Prostate gland (tissue), 2 donors: Measurements from ENCODE around the gene METTL4. TPM values are rescaled to one million over a fixed set of nuclear protein-coding genes. Genes with fewer than 3 reads are reported as not detected.
"Not testable (repeated sequence)": the region's sequence is repeated elsewhere in the genome, so short reads cannot be mapped to it uniquely, and the experiment has no call there.

Source experiments
- DNase-seq: peaks from one replicate; pipeline ENCODE4 v3.0.0-alpha.2; 2019; ENCODE audit warnings: low spot score
- H3K27ac ChIP-seq, 2 donors: fragments of 200-600 bp; sonication (generic); 2 replicates each; pipeline ENCODE4 v1.5.1; 2017 to 2019
- H3K27me3 ChIP-seq: fragments of 200-600 bp; sonication (generic); replicated peaks from 2 replicates; pipeline ENCODE4 v1.5.1; 2019; ENCODE audit not compliant: insufficient read depth
- H3K36me3 ChIP-seq, 2 donors: fragments of 200-600 bp; sonication (generic); 1 replicate in 1 of 2; 2 replicates in 1 of 2; pipeline versions ENCODE4 v1.5.1 to v1.8.1; 2017 to 2019
- H3K4me1 ChIP-seq: fragments of 200-600 bp; sonication (generic); replicated peaks from 2 replicates; pipeline ENCODE4 v1.5.1; 2019
- H3K4me3 ChIP-seq, 2 donors: fragments of 200-600 bp; sonication (generic); 2 replicates each; pipeline ENCODE4 v1.5.1; 2017 to 2019
- H3K9me3 ChIP-seq: fragments of 200-600 bp; sonication (generic); 2 replicates; pipeline ENCODE4 v1.5.1; 2017
- CTCF ChIP-seq, 4 experiments: fragments of 200-600 bp in 2 of 4; fragments of 450-650 bp in 2 of 4; sonication (generic) in 2 of 4; IDR thresholded peaks; 1 replicate in 3 of 4; 2 replicates in 1 of 4; pipeline ENCODE4 v1.5.1; 2016 to 2019; ENCODE audit warnings: antibody characterized with exemption in 4 of 4, mild to moderate bottlenecking in 2 of 4, moderate library complexity in 2 of 4
- POLR2A ChIP-seq: fragments of 450-650 bp; IDR thresholded peaks from one replicate; pipeline ENCODE4 v1.6.1; 2016; ENCODE audit warnings: antibody characterized with exemption, mild to moderate bottlenecking
- POLR2AphosphoS5 ChIP-seq: sonication (generic); formaldehyde crosslinking; IDR thresholded peaks from one replicate; pipeline ENCODE4 v1.6.1; 2017; ENCODE audit warnings: antibody characterized with exemption
- WGBS: methylation state at CpG from one replicate; pipeline ENCODE4 v1.1.5; 2018; 5-methylcytosine and 5-hydroxymethylcytosine counted together
- intact Hi-C: fragments of 100-400 bp; cut with DNase I; formaldehyde crosslinking; loops from one replicate; pipeline ENCODE4 v1.14.2; 2022
- total RNA-seq, 2 donors: library from RNA; depleted of rRNA; stranded (reverse); fragments of >200 nt; gene quantifications; one replicate each; pipeline ENCODE4 v1.1.0, GENCODE V29; 2016

Gene METTL4
- total RNA-seq, 2 donors from 2014 or later = 5.2 to 8.3 TPM

DNA sequence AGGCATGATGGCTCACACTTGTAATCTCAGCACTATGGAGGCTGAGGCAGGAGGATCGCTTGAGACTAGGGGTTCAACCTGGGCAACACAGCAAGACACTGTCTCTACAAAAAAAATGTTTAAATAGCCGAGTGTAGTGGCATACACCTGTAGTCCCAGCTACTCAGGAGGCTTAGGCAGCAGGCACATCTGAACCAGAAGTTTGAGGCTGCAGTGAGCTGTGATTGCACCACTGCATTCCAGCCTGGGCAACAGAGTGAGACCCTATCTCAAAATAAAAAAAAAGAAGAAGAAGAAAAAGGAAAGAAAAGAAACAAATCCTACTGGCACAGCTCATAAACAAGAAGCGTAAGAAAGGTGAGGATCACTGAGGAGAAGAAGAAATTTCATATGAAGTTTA is 19.9 kb downstream of the METTL4 start:
- Histone ChIP-seq H3K27me3 (no peaks in the 10 kb centered on the region), H3K4me3 (no peak overlapping the region), H3K4me1 (no peaks in the 10 kb centered on the region), H3K36me3 (no peaks in the 10 kb centered on the region), H3K9me3 (no peaks in the 10 kb centered on the region), H3K27ac (no peak overlapping the region)
- DNase-seq = no peak
- intact Hi-C loops = no loop called here
- TF ChIP-seq POLR2AphosphoS5 (no peak), CTCF (IDR thresholded peaks at IDR 0.05) (no peak), POLR2A (no peak)
- WGBS = 82% methylated on average over 3 of the region's 3 CpGs

DNA sequence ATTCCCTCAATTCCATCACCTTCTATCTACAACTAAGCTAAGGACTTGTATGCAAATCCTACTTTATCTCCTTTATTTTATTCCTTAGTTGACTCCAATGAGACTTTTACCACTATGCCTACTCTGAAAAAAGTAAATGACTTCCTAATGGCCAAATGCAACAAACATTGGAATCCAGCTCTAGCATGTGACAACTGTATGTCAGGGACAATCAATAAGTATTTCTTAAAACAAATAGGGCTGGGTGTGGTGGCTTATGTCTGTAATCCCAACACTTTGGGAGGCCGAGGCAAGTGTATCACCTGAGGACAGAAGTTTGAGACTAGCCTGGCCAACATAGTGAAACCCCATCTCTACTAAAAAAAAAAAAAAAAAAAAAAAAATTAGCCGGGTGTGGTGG is 21.8 kb downstream of the METTL4 start:
- Histone ChIP-seq H3K4me1 (no peaks in the 10 kb centered on the region), H3K4me3 (no peak overlapping the region), H3K9me3 (no peaks in the 10 kb centered on the region), H3K36me3 (no peaks in the 10 kb centered on the region), H3K27ac (no peak overlapping the region), H3K27me3 (no peaks in the 10 kb centered on the region)
- WGBS = 94% methylated on average over 2 of the region's 2 CpGs
- TF ChIP-seq POLR2AphosphoS5 (no peak), CTCF (IDR thresholded peaks at IDR 0.05) (no peak), POLR2A (no peak)
- intact Hi-C loops = no loop called here
- DNase-seq = no peak

DNA sequence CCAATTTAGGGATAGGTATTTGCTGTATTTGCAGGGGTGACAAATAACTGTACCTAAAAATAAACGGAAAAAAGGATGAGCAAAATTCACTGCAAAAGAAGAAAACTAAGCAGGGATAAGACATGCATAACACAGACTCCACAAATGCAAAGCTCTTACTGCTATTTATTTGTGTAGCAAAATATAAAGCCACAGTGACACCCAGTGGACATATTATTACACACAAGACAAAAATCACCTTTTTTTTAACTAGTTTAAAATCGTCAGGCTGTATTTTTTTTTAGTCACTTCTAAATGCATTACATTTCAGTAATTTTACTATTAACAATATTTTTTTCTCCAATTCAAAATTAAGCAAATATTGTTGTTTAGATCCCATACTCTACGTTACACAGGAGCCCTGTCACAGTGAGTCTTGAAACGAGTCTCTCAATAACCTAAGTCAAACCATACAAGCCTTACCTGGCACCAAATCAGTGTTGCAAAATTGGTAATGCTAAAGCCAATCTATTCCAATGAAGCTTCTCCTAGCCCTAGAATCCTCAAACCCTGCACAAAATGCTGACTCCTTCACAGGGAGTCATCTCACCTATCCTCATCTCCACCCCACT is 23.7 kb downstream of the METTL4 start:
- Histone ChIP-seq H3K27ac (no peak overlapping the region), H3K36me3 (no peaks in the 10 kb centered on the region), H3K27me3 (no peaks in the 10 kb centered on the region), H3K9me3 (no peaks in the 10 kb centered on the region), H3K4me1 (no peaks in the 10 kb centered on the region), H3K4me3 (no peak overlapping the region)
- TF ChIP-seq POLR2AphosphoS5 = no peak
- peak in 3 of 4 experiments; percentile 47 to 65 (median 60) for TF ChIP-seq CTCF (IDR thresholded peaks at IDR 0.05)
- intact Hi-C loops = no loop called here
- 48% methylated on average over 4 of the region's 4 CpGs for WGBS
- no peak for DNase-seq

DNA sequence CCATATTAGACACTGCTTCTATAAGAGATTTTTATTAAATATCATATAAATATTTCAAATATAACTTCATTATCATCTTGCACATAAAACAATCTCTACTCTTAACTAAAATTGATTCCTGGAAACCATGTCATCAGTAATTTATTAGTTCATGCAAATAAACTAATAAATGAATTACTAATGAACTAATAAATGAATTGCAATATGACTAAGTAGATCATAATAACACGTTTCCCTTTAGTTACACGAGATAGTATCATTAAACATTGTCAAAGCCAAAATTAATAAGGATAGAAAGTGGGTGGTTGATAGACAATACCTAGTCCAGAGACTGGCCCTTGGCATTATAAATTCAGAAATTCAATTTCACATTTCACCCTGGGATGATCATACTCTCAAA is 26.1 kb downstream of the METTL4 start:
- Histone ChIP-seq H3K36me3 (no peaks in the 10 kb centered on the region), H3K4me1 (no peaks in the 10 kb centered on the region), H3K27me3 (no peaks in the 10 kb centered on the region), H3K27ac (no peak overlapping the region), H3K9me3 (no peaks in the 10 kb centered on the region), H3K4me3 (no peak overlapping the region)
- intact Hi-C loops = no loop called here
- TF ChIP-seq POLR2AphosphoS5 (no peak), CTCF (IDR thresholded peaks at IDR 0.05) (no peak), POLR2A (no peak)
- 36% methylated on average over 2 of the region's 2 CpGs for WGBS
- DNase-seq = no peak

DNA sequence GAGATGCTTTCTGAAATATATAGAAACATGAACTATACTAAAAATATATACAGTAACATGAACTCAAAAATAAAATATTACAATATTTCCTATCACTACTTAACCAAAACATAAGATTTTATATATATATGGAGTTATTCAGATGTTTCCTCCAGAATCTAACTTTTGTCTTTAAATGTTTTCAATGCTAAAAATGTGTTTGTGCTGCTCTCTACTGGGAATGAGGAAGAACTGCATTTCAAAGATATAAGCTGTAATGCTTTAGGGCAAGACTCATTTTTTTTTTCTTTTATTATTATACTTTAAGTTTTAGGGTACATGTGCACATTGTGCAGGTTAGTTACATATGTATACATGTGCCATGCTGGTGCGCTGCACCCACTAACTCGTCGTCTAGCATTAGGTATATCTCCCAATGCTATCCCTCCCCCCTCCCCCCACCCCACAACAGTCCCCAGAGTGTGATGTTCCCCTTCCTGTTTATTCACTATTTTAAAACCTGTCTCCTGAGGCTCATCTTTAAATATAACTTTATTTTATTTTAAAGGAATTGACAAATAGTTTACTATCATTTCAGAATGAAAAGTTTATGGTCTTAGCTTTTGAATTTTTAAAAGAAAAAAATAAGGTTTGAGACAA is 29.3 kb downstream of the METTL4 start:
- not testable (repeated sequence) for DNase-seq, H3K36me3 ChIP-seq, H3K27ac ChIP-seq, H3K27me3 ChIP-seq, H3K9me3 ChIP-seq, H3K4me1 ChIP-seq, H3K4me3 ChIP-seq
- 28% methylated on average over 3 of the region's 3 CpGs for WGBS
- TF ChIP-seq CTCF (IDR thresholded peaks at IDR 0.05) = peak; percentile 25 to 63 (median 50)
- intact Hi-C loops = loop anchor here (5.0 kb wide), 2 partner anchors 205 to 955 kb away; no protein-coding TSS in a partner anchor
